HG03159 (cell line): Measurements from ENCODE around the gene RPL10A.

Experiments used
- ATAC-seq: cut with Tn5 transposase; IDR thresholded peaks from one replicate; pipeline ENCODE4 v1.9.1; 2021; ENCODE audit warnings: mild to moderate bottlenecking, moderate library complexity; ENCODE audit not compliant: unreplicated experiment

Gene RPL10A

GRCh38 chr6:35474131-35474941, 6.1 kb downstream of the RPL10A start:
- no peak for ATAC-seq

GRCh38 chr6:35474942-35475570, 6.9 kb downstream of the RPL10A start:
- no peak for ATAC-seq

- no peak for ATAC-seq
Measured at GRCh38 chr6:35475573-35475972, 7.4 kb downstream of the RPL10A start.

GRCh38 chr6:35476004-35476403, 7.8 kb downstream of the RPL10A start:
- no peak for ATAC-seq

- ATAC-seq: no peak
Measured at GRCh38 chr6:35477028-35477427, 8.8 kb downstream of the RPL10A start.

- no peak for ATAC-seq
Measured at GRCh38 chr6:35477551-35478179, 9.5 kb downstream of the RPL10A start.

- no peak for ATAC-seq
Measured at GRCh38 chr6:35478259-35478658, 10.1 kb downstream of the RPL10A start.

GRCh38 chr6:35480176-35480575, 12.0 kb downstream of the RPL10A start:
- ATAC-seq: no peak

GRCh38 chr6:35481226-35481625, 13.0 kb downstream of the RPL10A start:
- no peak for ATAC-seq

GRCh38 chr6:35483062-35483461, 14.9 kb downstream of the RPL10A start:
- no peak for ATAC-seq

- no peak for ATAC-seq
Measured at GRCh38 chr6:35483490-35483889, 15.3 kb downstream of the RPL10A start.

GRCh38 chr6:35483893-35484645, 15.9 kb downstream of the RPL10A start:
- no peak for ATAC-seq

GRCh38 chr6:35484921-35485392, 16.8 kb downstream of the RPL10A start:
- no peak for ATAC-seq

GRCh38 chr6:35485402-35485877, 17.2 kb downstream of the RPL10A start:
- ATAC-seq: no peak

- no peak for ATAC-seq
Measured at GRCh38 chr6:35486005-35486925, 18.1 kb downstream of the RPL10A start.

GRCh38 chr6:35487658-35488516, 19.7 kb downstream of the RPL10A start:
- no peak for ATAC-seq

GRCh38 chr6:35488517-35488862, 20.3 kb downstream of the RPL10A start:
- ATAC-seq: no peak

GRCh38 chr6:35489066-35489465, 20.9 kb downstream of the RPL10A start:
- ATAC-seq: no peak
